Measurements from ENCODE around the gene RFX8. TPM values are rescaled to one million over a fixed set of nuclear protein-coding genes. Genes with fewer than 3 reads are reported as not detected.
A peak's percentile ranks its signal among the peaks of the same experiment; 100 is the strongest.

The RFX8 gene
- polyA plus RNA-seq, 3 donors, result not detected

DNA sequence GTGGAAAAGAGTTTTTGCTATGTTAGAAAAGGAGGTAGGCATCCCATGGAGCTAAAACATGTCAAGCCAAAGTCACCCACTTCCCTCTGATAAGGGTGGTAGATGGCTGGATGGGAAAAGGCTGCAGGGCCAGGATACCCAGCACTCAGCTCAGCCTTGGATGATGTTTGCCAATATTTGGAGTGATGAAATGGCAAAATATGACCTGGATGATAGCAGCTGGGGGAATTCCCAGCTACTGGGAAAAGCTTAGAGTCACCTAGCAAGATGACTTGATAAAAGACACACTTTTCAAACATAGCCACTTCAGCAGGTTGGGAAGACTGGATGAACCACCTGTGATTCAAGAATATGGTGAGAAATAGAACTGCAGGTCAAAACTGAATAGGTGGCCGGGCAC, 10.1 kb downstream of the RFX8 start:
- TF ChIP-seq, protein P1, sequence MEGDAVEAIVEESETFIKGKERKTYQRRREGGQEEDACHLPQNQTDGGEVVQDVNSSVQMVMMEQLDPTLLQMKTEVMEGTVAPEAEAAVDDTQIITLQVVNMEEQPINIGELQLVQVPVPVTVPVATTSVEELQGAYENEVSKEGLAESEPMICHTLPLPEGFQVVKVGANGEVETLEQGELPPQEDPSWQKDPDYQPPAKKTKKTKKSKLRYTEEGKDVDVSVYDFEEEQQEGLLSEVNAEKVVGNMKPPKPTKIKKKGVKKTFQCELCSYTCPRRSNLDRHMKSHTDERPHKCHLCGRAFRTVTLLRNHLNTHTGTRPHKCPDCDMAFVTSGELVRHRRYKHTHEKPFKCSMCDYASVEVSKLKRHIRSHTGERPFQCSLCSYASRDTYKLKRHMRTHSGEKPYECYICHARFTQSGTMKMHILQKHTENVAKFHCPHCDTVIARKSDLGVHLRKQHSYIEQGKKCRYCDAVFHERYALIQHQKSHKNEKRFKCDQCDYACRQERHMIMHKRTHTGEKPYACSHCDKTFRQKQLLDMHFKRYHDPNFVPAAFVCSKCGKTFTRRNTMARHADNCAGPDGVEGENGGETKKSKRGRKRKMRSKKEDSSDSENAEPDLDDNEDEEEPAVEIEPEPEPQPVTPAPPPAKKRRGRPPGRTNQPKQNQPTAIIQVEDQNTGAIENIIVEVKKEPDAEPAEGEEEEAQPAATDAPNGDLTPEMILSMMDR (IDR thresholded peaks at IDR 0.05), result no peak
- Mint-ChIP-seq H3K4me1 (peaks cover 54% of the 10 kb centered on the region), H3K4me3 (peak overlapping the region in 1 of 2 donors; percentile 47), H3K9me3 (peaks cover 0 to 5% (median 0%) of the 10 kb centered on the region in 7 donors), H3K27ac (no peak overlapping the region), H3K36me3 (peaks cover 22 to 27% of the 10 kb centered on the region in 2 donors), H3K27me3 (ENCODE audit: low read depth in 3 of 3) (peaks cover 40 to 76% (median 74%) of the 10 kb centered on the region in 3 donors)
- no CpG with 5 or more reads among the region's 1 CpG for WGBS (ENCODE audit: insufficient coverage)
- Histone ChIP-seq H3K9me3 (replicated peaks in 1 of 2; ENCODE audit: control insufficient read depth in 1 of 2, insufficient read depth in 1 of 2, low read length in 2 of 2) (no peaks in the 10 kb centered on the region), H4K20me1 (ENCODE audit: insufficient read depth, low read length) (peaks cover 42% of the 10 kb centered on the region), H2AFZ (ENCODE audit: insufficient read depth, low read depth, low read length, poor library complexity, severe bottlenecking) (no peak overlapping the region), H3K4me1 (ENCODE audit: control insufficient read depth in 1 of 2, insufficient read depth in 2 of 2, low read length in 2 of 2) (peaks cover 45 to 52% of the 10 kb centered on the region in 2 donors), H3K9ac (ENCODE audit: insufficient read depth, low read length, poor library complexity, severe bottlenecking) (no peak overlapping the region), H3K4me2 (replicated peaks; ENCODE audit: extremely low read depth, low read length, poor library complexity, severe bottlenecking) (no peak overlapping the region), H3K27me3 (ENCODE audit: control insufficient read depth in 2 of 2, insufficient read depth in 2 of 2, low read length in 2 of 2) (peaks cover 31 to 35% of the 10 kb centered on the region in 2 donors), H3K4me3 (replicated peaks in 1 of 3; ENCODE audit: low read depth in 2 of 3, low read length in 3 of 3) (no peak overlapping the region), H3K27ac (ENCODE audit: low read depth in 1 of 2, low read length in 2 of 2) (no peak overlapping the region), H3K79me2 (ENCODE audit: insufficient read depth, low read length) (peaks cover 4% of the 10 kb centered on the region), H3K36me3 (replicated peaks in 1 of 2; ENCODE audit: control insufficient read depth in 1 of 2, insufficient read depth in 2 of 2, low read length in 2 of 2) (no peaks in the 10 kb centered on the region)
- intact Hi-C loops (cut with micrococcal nuclease), result loop anchor here in 1 of 2 donors (10.0 kb wide), 1 partner anchor 50 kb away; no protein-coding TSS in a partner anchor
- peak in 1 of 3 donors; percentile 66 for DNase-seq

DNA sequence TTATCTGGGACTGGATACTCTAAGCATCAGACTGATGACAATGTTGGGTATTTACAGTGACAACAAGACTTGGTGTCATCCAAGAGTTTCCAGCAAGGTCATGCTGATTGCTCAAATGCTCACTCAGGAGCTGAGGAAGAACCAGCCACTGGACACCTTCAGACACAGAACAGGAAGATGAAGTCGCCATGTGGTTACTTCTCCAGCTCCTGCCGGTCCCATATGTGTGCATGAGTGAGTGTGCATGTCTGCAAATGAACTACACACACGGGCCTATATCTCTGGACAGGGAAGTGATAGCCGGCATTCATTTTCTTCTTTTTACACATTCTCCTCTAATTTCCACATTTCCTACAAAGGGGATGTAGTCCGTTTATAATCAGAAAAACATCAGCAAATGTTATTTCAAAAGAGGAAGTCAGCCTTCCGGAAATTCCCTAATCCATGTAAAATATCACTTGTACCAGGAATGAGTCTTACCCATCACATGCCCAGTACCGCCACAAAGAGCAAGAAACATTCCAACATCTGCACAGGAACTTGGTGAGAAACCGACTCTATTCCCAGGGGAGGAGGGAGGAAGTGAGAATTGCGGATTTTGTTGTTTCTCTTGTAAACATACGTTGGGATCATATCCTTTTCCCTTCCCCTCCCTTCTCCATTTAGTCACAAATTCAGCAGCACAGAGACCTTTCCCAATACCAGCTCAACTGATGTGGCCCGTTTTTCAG, 10.8 kb downstream of the RFX8 start:
- H3K4me1 Mint-ChIP-seq, result peaks cover 54% of the 10 kb centered on the region
- TF ChIP-seq, protein P1 (IDR thresholded peaks at IDR 0.05), result no peak
- peaks cover 24 to 28% of the 10 kb centered on the region in 2 donors for H3K36me3 Mint-ChIP-seq
- intact Hi-C loops (cut with micrococcal nuclease), result loop anchor here in 1 of 2 donors (10.0 kb wide), 1 partner anchor 51 kb away; no protein-coding TSS in a partner anchor
- Histone ChIP-seq H3K4me3 (replicated peaks in 1 of 3; ENCODE audit: low read depth in 2 of 3, low read length in 3 of 3) (no peak overlapping the region), H3K27me3 (ENCODE audit: control insufficient read depth in 2 of 2, insufficient read depth in 2 of 2, low read length in 2 of 2) (peaks cover 23 to 27% of the 10 kb centered on the region in 2 donors), H3K79me2 (ENCODE audit: insufficient read depth, low read length) (peaks cover 4% of the 10 kb centered on the region), H3K4me2 (replicated peaks; ENCODE audit: extremely low read depth, low read length, poor library complexity, severe bottlenecking) (peak overlapping the region; percentile 1), H2AFZ (ENCODE audit: insufficient read depth, low read depth, low read length, poor library complexity, severe bottlenecking) (no peak overlapping the region), H3K27ac (ENCODE audit: low read depth in 1 of 2, low read length in 2 of 2) (peak overlapping the region; percentile 26 to 39), H4K20me1 (ENCODE audit: insufficient read depth, low read length) (peaks cover 42% of the 10 kb centered on the region), H3K4me1 (ENCODE audit: control insufficient read depth in 1 of 2, insufficient read depth in 2 of 2, low read length in 2 of 2) (peaks cover 45 to 52% of the 10 kb centered on the region in 2 donors), H3K9me3 (replicated peaks in 1 of 2; ENCODE audit: control insufficient read depth in 1 of 2, insufficient read depth in 1 of 2, low read length in 2 of 2) (no peaks in the 10 kb centered on the region), H3K36me3 (replicated peaks in 1 of 2; ENCODE audit: control insufficient read depth in 1 of 2, insufficient read depth in 2 of 2, low read length in 2 of 2) (no peaks in the 10 kb centered on the region), H3K9ac (ENCODE audit: insufficient read depth, low read length, poor library complexity, severe bottlenecking) (no peak overlapping the region)
- H3K9me3 Mint-ChIP-seq, result peaks cover 0 to 7% (median 0%) of the 10 kb centered on the region in 7 donors
- peaks cover 37 to 74% (median 73%) of the 10 kb centered on the region in 3 donors for H3K27me3 Mint-ChIP-seq (ENCODE audit: low read depth in 3 of 3)
- DNase-seq, result peak; percentile 81 to 98 (median 90)
- 0% methylated on average over 2 of the region's 11 CpGs for WGBS (ENCODE audit: insufficient coverage)
- H3K27ac Mint-ChIP-seq, result peak overlapping the region; percentile 12 to 91 (median 74)
- peak overlapping the region in 1 of 2 donors; percentile 47 for H3K4me3 Mint-ChIP-seq
